LNCaP clone FGC (cell line): Measurements from ENCODE around the gene SSPN.

Source experiments
- DNase-seq: peaks from one replicate; pipeline ENCODE4 v3.0.0-alpha.2; 2011; ENCODE audit warnings: low read depth
- H3K4me3 ChIP-seq: 2 replicates; pipeline ENCODE4 v1.5.1; 2011; ENCODE audit warnings: mild to moderate bottlenecking, low read depth, low read length, control low read depth
- CTCF ChIP-seq: IDR thresholded peaks from 2 replicates; pipeline ENCODE4 v1.5.1; 2012; ENCODE audit warnings: mild to moderate bottlenecking; ENCODE audit not compliant: control insufficient read depth, insufficient read depth; ENCODE audit errors: extremely low read depth

SSPN gene

GRCh38 chr12:26185532-26186320 is 9.6 kb upstream of the SSPN start:
- no peak overlapping the region for H3K4me3 ChIP-seq
- no peak for TF ChIP-seq CTCF
- no peak for DNase-seq

GRCh38 chr12:26187014-26187798 is 8.2 kb upstream of the SSPN start:
- no peak for TF ChIP-seq CTCF
- H3K4me3 ChIP-seq = no peak overlapping the region
- DNase-seq = no peak

GRCh38 chr12:26188127-26188526 is 7.2 kb upstream of the SSPN start:
- TF ChIP-seq CTCF = no peak
- no peak for DNase-seq
- H3K4me3 ChIP-seq = no peak overlapping the region

- no peak overlapping the region for H3K4me3 ChIP-seq
- TF ChIP-seq CTCF = no peak
- no peak for DNase-seq
These were observed 6.7 kb upstream of the SSPN start for GRCh38 chr12:26188641-26189040.

- TF ChIP-seq CTCF = no peak
- DNase-seq = no peak
- no peak overlapping the region for H3K4me3 ChIP-seq
These were observed 3.2 kb upstream of the SSPN start for GRCh38 chr12:26192142-26192541.

GRCh38 chr12:26193539-26193938 is 1.8 kb upstream of the SSPN start:
- no peak for DNase-seq
- no peak for TF ChIP-seq CTCF
- H3K4me3 ChIP-seq = no peak overlapping the region
